ENCODE results near the gene SLC6A2.

SLC6A2 gene

DNA sequence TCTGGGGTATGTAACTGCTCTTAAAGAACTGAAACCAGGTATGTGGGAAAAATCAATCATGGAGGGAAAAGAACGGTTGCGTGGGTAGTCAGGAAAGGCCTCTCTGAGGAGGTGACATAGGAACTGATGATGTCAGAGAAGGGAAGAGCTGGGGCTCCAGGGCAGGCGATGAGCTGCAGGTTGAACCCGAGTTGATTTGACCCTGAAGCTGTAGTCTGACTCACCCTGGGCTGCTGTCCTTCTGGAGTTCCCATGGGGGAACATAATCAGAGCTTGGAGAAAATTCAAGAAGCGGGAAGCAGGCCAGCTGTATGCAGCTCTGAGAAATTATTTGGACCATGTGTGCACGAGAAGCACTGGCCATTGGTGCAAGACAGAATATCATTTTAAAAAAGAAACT lies 16.7 kb downstream of the SLC6A2 start:
- DNase-seq (ENCODE audit: low spot score) = no peak

DNA sequence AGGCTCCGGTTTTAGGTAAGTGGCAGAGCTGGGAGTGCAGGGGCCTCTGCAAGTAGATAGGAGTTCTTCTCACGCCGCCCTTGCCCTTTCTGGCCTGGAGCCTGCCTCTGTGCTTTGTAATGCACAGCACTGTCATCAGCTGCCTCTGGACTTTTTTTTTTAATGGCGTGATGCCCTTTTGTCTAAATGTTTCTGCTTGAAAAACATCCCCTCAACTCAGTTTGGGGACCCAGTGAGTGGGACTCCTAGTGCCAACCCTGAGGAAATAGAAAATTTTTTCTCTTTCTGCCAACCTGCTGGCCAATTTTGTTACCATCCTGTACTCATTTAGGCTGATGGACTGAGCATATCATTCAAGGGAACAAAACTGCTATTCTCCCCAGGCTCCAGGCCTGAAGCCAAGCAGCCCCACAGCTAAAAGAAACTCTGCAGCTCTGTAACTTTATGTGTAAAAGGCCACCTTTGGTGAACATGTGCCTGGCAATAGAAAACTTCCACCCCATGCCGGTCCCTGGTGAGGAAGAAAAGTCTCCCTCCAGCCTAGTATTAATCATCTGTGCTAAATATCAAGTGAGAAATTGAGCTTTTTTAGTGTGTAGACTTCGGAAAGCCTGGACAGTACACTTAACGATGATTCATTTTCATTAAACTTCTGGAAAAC lies 22.5 kb downstream of the SLC6A2 start:
- DNase-seq (ENCODE audit: low spot score) = no peak

DNA sequence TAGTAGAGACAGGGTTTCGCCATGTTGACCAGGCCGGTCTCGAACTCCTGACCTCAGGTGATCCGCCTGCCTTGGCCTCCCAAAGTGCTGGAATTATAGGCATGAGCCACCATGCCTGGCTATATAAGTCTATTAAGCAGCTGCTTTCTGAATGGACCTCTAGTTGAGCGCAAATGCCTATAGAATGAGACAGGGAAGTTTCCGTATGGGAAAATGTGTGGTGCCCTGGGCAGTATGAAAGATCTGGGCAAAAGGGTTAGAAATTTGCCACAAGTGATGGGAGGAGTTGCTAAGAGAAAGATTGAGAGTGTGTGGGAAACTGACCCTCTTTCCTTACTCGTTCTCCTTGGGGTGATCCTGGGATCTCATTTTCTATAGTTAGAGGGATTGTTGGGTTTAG lies 26.3 kb downstream of the SLC6A2 start:
- DNase-seq (ENCODE audit: low spot score) = no peak

GRCh38 chr16:55685973-55686372 lies 30.2 kb downstream of the SLC6A2 start:
- no peak for DNase-seq (ENCODE audit: low spot score)

GRCh38 chr16:55686671-55687070 lies 30.9 kb downstream of the SLC6A2 start:
- DNase-seq (ENCODE audit: low spot score) = no peak

GRCh38 chr16:55687802-55688201 lies 32.0 kb downstream of the SLC6A2 start:
- DNase-seq (ENCODE audit: low spot score) = no peak

DNA sequence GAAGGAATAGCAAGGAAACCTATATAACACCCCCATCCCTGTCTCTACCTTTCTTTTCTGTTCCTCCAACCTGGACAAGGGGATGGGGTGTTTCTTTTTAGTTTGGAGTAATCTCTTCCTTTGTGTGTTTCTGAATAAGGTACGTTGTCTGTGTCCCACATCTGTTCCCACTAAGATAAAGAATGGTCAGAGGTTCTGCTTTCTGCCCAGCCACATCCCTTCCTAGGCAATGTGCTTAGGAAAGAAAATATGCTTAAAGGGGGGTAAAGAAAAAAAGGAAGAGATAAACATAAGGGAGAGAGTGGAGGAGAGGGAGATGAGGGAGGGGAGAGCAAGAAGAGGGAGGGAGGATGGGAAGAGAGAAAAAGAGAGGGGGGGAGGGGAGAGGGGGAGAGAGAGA lies 35.1 kb downstream of the SLC6A2 start:
- DNase-seq (ENCODE audit: low spot score) = no peak

GRCh38 chr16:55691771-55692170 lies 36.0 kb downstream of the SLC6A2 start:
- DNase-seq (ENCODE audit: low spot score) = no peak

GRCh38 chr16:55695595-55695994 lies 39.8 kb downstream of the SLC6A2 start:
- DNase-seq (ENCODE audit: low spot score) = no peak

DNA sequence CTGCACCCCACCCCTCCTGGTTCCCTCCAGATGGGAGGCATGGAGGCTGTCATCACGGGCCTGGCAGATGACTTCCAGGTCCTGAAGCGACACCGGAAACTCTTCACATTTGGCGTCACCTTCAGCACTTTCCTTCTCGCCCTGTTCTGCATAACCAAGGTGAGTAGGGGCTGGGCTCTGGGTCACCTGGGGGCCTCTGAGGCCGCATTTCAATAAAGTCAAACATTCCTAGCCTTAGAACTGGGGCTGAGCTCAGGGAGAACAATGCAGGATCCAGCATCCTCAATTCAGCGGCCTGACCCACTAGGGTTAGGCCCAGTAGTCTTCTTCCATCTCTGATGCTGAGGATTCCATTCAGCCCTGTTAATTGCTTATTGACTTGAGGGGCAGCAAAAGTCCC lies 42.1 kb downstream of the SLC6A2 start:
- no peak for DNase-seq (ENCODE audit: low spot score)

- no peak for DNase-seq (ENCODE audit: low spot score)
Measured at GRCh38 chr16:55698331-55698730, 42.5 kb downstream of the SLC6A2 start.

DNA sequence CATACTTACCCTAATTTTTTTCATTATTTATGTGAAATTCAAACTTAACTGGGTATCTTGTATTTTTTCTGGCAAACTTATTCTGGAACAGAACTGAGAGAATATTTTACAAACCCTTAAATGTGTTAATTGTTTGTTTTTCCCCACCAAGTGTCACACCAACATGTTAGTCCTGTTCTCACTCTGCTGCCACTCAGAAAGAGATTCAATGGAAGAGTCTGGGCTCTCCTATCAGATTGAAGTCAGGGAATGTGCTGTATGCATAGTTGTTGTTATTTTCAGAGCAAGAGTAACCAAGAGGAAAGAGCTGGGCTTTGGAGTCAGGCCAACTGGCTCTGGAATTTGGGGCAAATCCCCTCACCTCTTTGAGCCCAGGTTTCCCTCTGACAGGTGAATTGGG lies 43.2 kb downstream of the SLC6A2 start:
- no peak for DNase-seq (ENCODE audit: low spot score)

DNA sequence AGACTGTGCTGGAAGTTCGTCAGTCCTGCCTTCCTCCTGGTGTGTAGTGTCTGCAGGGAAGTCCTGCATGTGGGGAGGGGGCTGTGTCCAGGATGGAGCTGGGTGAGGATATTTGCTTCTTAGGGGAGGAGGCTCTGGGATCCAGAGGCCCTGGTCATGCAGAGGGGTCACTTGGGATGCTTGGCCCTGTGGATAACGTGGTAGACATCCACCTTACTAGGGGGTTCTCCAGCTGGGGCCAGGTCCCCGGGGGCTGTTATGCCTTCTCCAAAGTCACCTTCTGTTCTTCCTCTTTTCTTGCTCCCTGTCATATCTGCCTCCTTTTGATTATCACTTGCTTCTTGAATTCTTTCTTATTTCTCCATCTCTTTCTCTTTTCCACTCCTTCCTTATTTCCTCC lies 43.8 kb downstream of the SLC6A2 start:
- DNase-seq (ENCODE audit: low spot score) = no peak

DNA sequence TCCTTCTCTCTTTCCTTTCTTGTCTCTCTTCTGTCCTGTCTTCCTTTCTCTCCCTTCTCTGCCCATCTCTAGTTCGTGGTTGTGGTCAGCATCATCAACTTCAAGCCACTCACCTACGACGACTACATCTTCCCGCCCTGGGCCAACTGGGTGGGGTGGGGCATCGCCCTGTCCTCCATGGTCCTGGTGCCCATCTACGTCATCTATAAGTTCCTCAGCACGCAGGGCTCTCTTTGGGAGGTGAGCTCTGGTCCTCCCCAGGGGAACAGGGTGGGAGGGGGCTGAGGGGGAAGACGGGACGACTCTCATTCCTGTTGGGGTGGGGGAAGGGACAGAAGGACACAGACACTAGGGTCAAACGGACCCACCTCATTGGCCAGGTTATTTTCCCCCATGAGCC lies 44.3 kb downstream of the SLC6A2 start:
- DNase-seq (ENCODE audit: low spot score) = no peak

DNA sequence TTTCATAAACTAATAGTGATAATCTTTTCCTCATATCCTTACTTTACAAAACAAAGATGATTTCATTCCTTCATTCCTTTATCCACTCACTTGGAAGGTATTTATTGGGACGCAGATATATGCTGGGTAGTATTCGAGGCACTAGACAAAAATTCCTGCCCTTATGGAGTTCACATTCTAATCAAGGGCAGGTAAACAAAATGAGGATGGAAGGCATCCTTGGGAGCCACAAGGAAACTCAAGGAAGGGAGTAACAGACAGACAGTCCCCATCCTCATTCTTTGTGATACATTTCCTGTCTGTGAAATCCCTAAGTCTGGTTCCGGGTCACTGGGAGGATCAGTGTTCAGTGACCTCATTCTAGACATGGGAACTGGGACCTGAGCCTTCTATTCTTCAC lies 45.2 kb downstream of the SLC6A2 start:
- DNase-seq (ENCODE audit: low spot score) = no peak

DNA sequence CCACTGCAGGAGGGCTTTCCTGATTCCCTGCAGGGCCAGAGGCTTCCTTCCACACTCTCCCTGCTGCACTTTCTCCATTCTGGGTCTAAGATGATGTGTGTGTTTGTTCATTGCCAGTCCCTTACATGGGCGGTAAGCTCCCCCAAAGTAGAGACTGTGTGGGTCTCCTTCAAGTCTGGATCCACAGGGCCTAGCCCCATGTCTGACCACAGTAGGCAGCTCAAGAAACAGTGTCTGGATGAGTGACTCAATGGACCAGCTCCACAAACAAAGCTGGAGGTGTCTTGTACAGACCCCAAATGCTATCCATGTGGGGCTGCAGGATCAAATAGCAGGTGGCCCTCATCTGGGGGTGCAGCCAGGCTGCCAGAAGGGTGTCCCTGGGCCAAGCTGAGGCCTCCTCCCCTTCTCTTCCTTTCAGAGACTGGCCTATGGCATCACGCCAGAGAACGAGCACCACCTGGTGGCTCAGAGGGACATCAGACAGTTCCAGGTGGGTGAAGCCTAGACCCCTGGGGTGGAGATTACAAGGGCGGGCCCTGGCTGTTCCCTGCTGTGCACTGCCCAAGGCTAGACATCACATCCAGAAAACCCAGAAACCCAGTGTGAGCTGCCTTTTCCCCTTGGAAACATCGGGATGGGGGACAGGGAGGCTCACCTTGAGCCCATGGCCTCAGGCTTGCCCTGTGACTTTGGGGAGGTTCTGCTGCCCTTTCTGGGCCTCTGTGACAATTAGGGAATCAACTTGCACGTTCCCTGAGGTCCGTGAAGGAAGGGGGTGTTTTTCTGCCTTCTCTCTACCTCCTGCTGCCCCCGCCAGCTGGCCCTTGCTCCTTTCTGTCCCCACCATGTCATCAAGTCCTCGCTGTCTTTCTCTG lies 45.9 kb downstream of the SLC6A2 start:
- DNase-seq (ENCODE audit: low spot score) = peak; percentile 14

GRCh38 chr16:55703003-55704001 lies 47.5 kb downstream of the SLC6A2 start:
- DNase-seq (ENCODE audit: low spot score) = peak; percentile 4

DNA sequence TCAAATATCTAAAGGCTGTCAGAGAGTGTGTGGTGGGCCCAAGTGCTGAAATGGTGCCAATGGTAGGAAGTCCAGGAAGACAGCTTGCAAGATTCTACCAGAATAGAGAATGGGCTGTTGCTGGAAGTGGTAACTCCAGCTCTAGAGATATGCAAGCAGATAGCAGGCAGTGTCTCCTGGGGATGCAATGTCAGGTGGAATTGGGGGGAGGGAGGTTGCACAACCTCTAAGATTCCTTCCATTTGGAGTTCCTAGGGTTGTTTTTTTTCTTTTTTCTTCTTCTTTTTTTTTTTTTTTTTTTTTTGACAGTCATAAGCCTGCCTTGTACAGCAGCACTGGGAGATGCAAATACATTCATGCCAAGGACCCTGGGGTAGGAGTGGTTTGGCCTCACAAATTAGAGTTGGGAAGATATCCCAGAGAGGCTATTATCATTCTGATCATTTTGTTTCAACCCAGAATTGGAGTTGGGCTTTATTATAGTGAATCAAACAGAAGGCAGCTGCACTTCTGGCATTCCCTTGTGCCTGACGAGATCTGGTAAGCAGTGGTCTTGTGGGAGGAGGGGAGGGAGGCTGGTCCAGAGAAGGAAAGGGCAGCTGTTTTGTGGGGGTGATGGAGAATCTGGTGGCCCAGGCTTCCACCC lies 51.1 kb downstream of the SLC6A2 start:
- no peak for DNase-seq (ENCODE audit: low spot score)

- DNase-seq (ENCODE audit: low spot score) = no peak
Measured at GRCh38 chr16:55709801-55710200, 54.0 kb downstream of the SLC6A2 start.

GRCh38 chr16:55710466-55710865 lies 54.7 kb downstream of the SLC6A2 start:
- DNase-seq (ENCODE audit: low spot score) = no peak

- DNase-seq (ENCODE audit: low spot score) = peak; percentile 26
Measured at GRCh38 chr16:55711959-55712876, 56.4 kb downstream of the SLC6A2 start.
